Measurements from ENCODE around the gene RTEL1. TPM values are rescaled to one million over a fixed set of nuclear protein-coding genes. Genes with fewer than 3 reads are reported as not detected.

Gene RTEL1
- polyA plus RNA-seq, 1 of the 3 experiments (the other 2 are of a cell fraction), result 9.9 TPM

DNA sequence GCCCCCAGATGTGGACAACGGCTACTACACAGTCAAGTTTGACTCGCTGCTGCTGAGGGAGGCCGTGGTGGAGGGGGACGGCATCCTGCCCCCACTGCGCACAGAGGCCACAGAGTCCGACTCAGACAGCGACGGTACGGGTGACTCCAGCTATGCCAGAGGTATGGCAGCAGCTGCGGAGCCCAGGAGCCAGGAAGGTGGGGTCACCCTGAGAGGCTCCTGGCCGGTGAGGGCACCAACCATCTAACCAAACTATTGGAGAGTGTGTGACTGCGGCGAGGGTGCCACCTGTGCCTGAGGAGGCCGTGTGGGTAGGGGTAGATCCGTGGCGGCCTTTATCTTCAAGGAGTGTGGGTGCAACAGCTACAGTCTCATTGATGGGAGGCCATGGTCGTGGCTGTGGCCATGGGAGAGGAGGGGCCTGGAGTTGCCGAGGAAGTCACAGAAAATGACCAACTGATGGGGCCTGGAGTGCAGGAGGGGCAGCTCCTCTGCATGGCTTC, 75.5 kb downstream of the RTEL1 start (continued):
- TF ChIP-seq EZH2phosphoT487 (IDR thresholded peaks at IDR 0.05; ENCODE audit: borderline replicate concordance, low read depth), result no peak
- TF ChIP-seq EP300 (IDR thresholded peaks at IDR 0.05; ENCODE audit: borderline replicate concordance in 1 of 2, low read depth in 1 of 2, low read length in 1 of 2), result no peak
- no peak for TF ChIP-seq POLR2AphosphoS5 (IDR thresholded peaks at IDR 0.05; ENCODE audit: low read depth, low read length)
- TF ChIP-seq, protein P1, sequence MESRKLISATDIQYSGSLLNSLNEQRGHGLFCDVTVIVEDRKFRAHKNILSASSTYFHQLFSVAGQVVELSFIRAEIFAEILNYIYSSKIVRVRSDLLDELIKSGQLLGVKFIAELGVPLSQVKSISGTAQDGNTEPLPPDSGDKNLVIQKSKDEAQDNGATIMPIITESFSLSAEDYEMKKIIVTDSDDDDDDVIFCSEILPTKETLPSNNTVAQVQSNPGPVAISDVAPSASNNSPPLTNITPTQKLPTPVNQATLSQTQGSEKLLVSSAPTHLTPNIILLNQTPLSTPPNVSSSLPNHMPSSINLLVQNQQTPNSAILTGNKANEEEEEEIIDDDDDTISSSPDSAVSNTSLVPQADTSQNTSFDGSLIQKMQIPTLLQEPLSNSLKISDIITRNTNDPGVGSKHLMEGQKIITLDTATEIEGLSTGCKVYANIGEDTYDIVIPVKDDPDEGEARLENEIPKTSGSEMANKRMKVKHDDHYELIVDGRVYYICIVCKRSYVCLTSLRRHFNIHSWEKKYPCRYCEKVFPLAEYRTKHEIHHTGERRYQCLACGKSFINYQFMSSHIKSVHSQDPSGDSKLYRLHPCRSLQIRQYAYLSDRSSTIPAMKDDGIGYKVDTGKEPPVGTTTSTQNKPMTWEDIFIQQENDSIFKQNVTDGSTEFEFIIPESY (IDR thresholded peaks at IDR 0.05; ENCODE audit: borderline replicate concordance, low read depth), result no peak
- TF ChIP-seq, protein P2, sequence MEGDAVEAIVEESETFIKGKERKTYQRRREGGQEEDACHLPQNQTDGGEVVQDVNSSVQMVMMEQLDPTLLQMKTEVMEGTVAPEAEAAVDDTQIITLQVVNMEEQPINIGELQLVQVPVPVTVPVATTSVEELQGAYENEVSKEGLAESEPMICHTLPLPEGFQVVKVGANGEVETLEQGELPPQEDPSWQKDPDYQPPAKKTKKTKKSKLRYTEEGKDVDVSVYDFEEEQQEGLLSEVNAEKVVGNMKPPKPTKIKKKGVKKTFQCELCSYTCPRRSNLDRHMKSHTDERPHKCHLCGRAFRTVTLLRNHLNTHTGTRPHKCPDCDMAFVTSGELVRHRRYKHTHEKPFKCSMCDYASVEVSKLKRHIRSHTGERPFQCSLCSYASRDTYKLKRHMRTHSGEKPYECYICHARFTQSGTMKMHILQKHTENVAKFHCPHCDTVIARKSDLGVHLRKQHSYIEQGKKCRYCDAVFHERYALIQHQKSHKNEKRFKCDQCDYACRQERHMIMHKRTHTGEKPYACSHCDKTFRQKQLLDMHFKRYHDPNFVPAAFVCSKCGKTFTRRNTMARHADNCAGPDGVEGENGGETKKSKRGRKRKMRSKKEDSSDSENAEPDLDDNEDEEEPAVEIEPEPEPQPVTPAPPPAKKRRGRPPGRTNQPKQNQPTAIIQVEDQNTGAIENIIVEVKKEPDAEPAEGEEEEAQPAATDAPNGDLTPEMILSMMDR (IDR thresholded peaks at IDR 0.05), result no peak
- TF ChIP-seq GATA2 (CRISPR knock-in tag; IDR thresholded peaks at IDR 0.05), result no peak

DNA sequence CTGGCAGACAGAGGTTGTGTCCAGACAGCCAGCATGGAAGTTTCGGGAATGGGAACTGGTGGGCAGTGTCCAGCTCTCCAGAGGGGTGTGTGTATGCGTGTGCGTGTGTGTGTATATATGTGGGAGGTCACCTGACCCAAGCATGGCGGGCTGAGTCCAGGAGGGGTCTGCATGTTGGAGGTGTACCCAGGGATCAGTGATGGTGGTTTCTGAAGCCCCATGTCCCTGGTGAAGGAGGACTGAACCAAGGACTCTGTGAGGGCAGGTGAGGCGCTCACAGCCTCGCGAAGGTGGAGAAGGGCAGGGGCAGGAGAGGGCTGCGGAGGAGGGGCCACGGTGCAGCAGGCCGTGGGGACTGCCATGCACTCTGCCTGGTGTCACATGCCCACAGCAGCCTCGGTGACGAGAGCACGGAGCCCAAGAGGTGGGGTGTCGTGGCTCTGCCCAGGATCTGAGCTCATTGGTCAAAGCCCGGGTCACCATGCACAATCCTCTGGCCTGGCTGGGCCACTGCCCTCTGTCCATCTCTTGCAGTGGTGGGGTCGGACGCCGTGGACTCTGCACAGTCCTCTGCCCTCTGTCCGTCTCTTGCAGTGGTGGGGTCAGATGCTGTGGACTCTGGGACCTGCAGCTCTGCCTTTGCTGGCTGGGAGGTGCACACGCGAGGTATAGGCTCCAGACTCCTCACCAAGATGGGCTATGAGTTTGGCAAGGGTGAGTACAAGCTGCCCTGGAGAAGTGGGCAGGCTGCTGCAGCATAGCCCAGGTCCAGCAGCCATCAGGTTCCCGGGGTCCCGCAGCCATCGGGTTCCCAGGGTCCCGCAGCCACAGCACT, 76.2 kb downstream of the RTEL1 start:
- Histone ChIP-seq H2AFZ (ENCODE audit: low read depth) (no peak overlapping the region), H3K79me2 (ENCODE audit: insufficient read depth) (peaks cover 26% of the 10 kb centered on the region), H4K20me1 (ENCODE audit: insufficient read depth) (peaks cover 8% of the 10 kb centered on the region; the same call in 1 of the 2 replicates), H3K9ac (no peak overlapping the region), H3K27me3 (ENCODE audit: insufficient read depth) (no peaks in the 10 kb centered on the region), H3K9me2 (no peaks in the 10 kb centered on the region), H3K36me3 (replicated peaks in 1 of 2; ENCODE audit: control insufficient read depth in 1 of 2, insufficient read depth in 2 of 2, low read length in 1 of 2) (peaks cover 10 to 18% of the 10 kb centered on the region in 2 experiments), H3K9me3 (no peaks in the 10 kb centered on the region), H3K4me1 (ENCODE audit: control insufficient read depth in 1 of 2, insufficient read depth in 2 of 2, low read depth in 1 of 2, low read length in 1 of 2) (peaks cover 0 to 3% of the 10 kb centered on the region in 2 experiments; a peak in 1 of 4 replicates), H3K27ac (ENCODE audit: low read depth in 2 of 2, low read length in 1 of 2) (no peak overlapping the region), H3K4me2 (no peak overlapping the region), H3F3A (replicated peaks; ENCODE audit: insufficient read depth) (peaks cover 18% of the 10 kb centered on the region), H3K4me3 (ENCODE audit: low read depth in 2 of 2, low read length in 1 of 2) (no peak overlapping the region)
- POLR2A ChIA-PET, result no interaction called here
- CTCF ChIA-PET, result no interaction called here
- 95% methylated on average over 19 of the region's 25 CpGs for WGBS (ENCODE audit: low lambda C conversion rate)
- TF ChIP-seq EZH2phosphoT487 (IDR thresholded peaks at IDR 0.05; ENCODE audit: borderline replicate concordance, low read depth), result no peak
- TF ChIP-seq TCF12 (IDR thresholded peaks at IDR 0.05), result no peak
- 0 out of 2 replicates have a peak, but pooled peaks have one; percentile 6 for TF ChIP-seq POLR2AphosphoS5 (IDR thresholded peaks at IDR 0.05; ENCODE audit: low read depth, low read length)
- TF ChIP-seq, protein P2 (IDR thresholded peaks at IDR 0.05), result no peak
- TF ChIP-seq, protein P3, sequence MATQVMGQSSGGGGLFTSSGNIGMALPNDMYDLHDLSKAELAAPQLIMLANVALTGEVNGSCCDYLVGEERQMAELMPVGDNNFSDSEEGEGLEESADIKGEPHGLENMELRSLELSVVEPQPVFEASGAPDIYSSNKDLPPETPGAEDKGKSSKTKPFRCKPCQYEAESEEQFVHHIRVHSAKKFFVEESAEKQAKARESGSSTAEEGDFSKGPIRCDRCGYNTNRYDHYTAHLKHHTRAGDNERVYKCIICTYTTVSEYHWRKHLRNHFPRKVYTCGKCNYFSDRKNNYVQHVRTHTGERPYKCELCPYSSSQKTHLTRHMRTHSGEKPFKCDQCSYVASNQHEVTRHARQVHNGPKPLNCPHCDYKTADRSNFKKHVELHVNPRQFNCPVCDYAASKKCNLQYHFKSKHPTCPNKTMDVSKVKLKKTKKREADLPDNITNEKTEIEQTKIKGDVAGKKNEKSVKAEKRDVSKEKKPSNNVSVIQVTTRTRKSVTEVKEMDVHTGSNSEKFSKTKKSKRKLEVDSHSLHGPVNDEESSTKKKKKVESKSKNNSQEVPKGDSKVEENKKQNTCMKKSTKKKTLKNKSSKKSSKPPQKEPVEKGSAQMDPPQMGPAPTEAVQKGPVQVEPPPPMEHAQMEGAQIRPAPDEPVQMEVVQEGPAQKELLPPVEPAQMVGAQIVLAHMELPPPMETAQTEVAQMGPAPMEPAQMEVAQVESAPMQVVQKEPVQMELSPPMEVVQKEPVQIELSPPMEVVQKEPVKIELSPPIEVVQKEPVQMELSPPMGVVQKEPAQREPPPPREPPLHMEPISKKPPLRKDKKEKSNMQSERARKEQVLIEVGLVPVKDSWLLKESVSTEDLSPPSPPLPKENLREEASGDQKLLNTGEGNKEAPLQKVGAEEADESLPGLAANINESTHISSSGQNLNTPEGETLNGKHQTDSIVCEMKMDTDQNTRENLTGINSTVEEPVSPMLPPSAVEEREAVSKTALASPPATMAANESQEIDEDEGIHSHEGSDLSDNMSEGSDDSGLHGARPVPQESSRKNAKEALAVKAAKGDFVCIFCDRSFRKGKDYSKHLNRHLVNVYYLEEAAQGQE (IDR thresholded peaks at IDR 0.05; ENCODE audit: low read depth, low read length), result no peak
- no peak for TF ChIP-seq RAD21 (IDR thresholded peaks at IDR 0.05; ENCODE audit: low read length)
- TF ChIP-seq MEF2A (IDR thresholded peaks at IDR 0.05; ENCODE audit: borderline replicate concordance, low read depth), result no peak
- TF ChIP-seq RFX5 (IDR thresholded peaks at IDR 0.05; ENCODE audit: low read length), result no peak
- DNase-seq, result peak; percentile 14

Measured in SK-N-SH (cell line).